SH-SY5Y (cell line): ENCODE measurements around the gene MYF6.

ENCODE experiments used
- GATA2 ChIP-seq: IDR thresholded peaks from 2 replicates; pipeline ENCODE4 v1.6.1; 2011; ENCODE audit warnings: mild to moderate bottlenecking, low read depth, low read length
- GATA3 ChIP-seq: IDR thresholded peaks from 2 replicates; pipeline ENCODE4 v1.6.1; 2011; ENCODE audit warnings: low read depth, mild to moderate bottlenecking, low read length, moderate library complexity

GRCh38 chr12:80714055-80714454, 6.6 kb downstream of the MYF6 start:
- TF ChIP-seq GATA3 (no peak), GATA2 (no peak)
